SK-N-SH (cell line): ENCODE measurements around the gene SECTM1. TPM values are rescaled to one million over a fixed set of nuclear protein-coding genes. Genes with fewer than 3 reads are reported as not detected.

ENCODE experiments used
- CTCF ChIA-PET: fragments of 300-600, 350-600 bp; formaldehyde crosslinking; extraction: SDS; loops from one replicate; lab custom pipeline; 2021; lab: Yijun Ruan, JAX
- POLR2A ChIA-PET: fragments of 350-600 bp; sonication (Branson Sonifier 250); formaldehyde crosslinking; extraction: SDS; loops from one replicate; lab custom pipeline; 2020; ENCODE audit warnings: antibody characterized with exemption, inconsistent platforms; lab: Yijun Ruan, JAX
- DNase-seq: peaks from one replicate; pipeline ENCODE4 v3.0.0; 2012
- H2AFZ ChIP-seq: fragments of 200-600 bp; sonication (generic); 2 replicates; pipeline ENCODE4 v1.8.1; 2016; ENCODE audit warnings: antibody characterized with exemption, mild to moderate bottlenecking, low read depth
- H3F3A ChIP-seq: fragments of 200-600 bp; sonication (generic); replicated peaks from 2 replicates; pipeline ENCODE3; 2016; ENCODE audit warnings: antibody characterized with exemption, mild to moderate bottlenecking; ENCODE audit not compliant: insufficient read depth
- H3K27ac ChIP-seq, 2 experiments: fragments of 200-500 bp in 1 of 2; fragments of 200-600 bp in 1 of 2; sonication (Bioruptor generic) in 1 of 2; sonication (generic), shearing (Covaris generic) in 1 of 2; 2 replicates each; pipeline versions ENCODE4 v1.5.1 to v1.6.1; 2014 to 2016; ENCODE audit warnings: low read depth in 2 of 2, inconsistent platforms in 1 of 2, low read length in 1 of 2, mild to moderate bottlenecking in 1 of 2, mixed read lengths in 1 of 2
- H3K27me3 ChIP-seq: fragments of 200-600 bp; sonication (generic), shearing (Covaris generic); 2 replicates; pipeline ENCODE4 v1.6.1; 2016; ENCODE audit warnings: mixed run types; ENCODE audit not compliant: insufficient read depth
- H3K36me3 ChIP-seq, 2 experiments: fragments of 200-500 bp in 1 of 2; fragments of 200-600 bp in 1 of 2; sonication (Bioruptor generic) in 1 of 2; sonication (generic) in 1 of 2; replicated peaks in 1 of 2; 2 replicates each; pipeline versions ENCODE3 to v1.5.1; 2014 to 2016; ENCODE audit warnings: low read length in 1 of 2, mild to moderate bottlenecking in 1 of 2; ENCODE audit not compliant: insufficient read depth in 2 of 2, control insufficient read depth in 1 of 2
- H3K4me1 ChIP-seq, 2 experiments: fragments of 200-500 bp in 1 of 2; fragments of 200-600 bp in 1 of 2; sonication (Bioruptor generic) in 1 of 2; sonication (generic), shearing (Covaris generic) in 1 of 2; 2 replicates each; pipeline versions ENCODE4 v1.5.1 to v1.6.1; 2014 to 2016; ENCODE audit warnings: low read depth in 1 of 2, low read length in 1 of 2, mixed run types in 1 of 2; ENCODE audit not compliant: insufficient read depth in 2 of 2, control insufficient read depth in 1 of 2
- H3K4me2 ChIP-seq: fragments of 200-600 bp; sonication (generic), shearing (Covaris generic); 2 replicates; pipeline ENCODE4 v1.6.1; 2017; ENCODE audit warnings: mixed run types
- H3K4me3 ChIP-seq, 2 experiments: fragments of 200-500 bp in 1 of 2; fragments of 200-600 bp in 1 of 2; sonication (Bioruptor generic) in 1 of 2; sonication (generic), shearing (Covaris generic) in 1 of 2; 2 replicates each; pipeline versions ENCODE4 v1.5.1 to v1.8.1; 2014 to 2016; ENCODE audit warnings: low read depth in 2 of 2, inconsistent platforms in 1 of 2, low read length in 1 of 2, mild to moderate bottlenecking in 1 of 2, mixed read lengths in 1 of 2, moderate library complexity in 1 of 2
- H3K79me2 ChIP-seq: fragments of 200-600 bp; sonication (generic); 2 replicates; pipeline ENCODE4 v1.8.1; 2017; ENCODE audit warnings: mild to moderate bottlenecking; ENCODE audit not compliant: insufficient read depth
- H3K9ac ChIP-seq: fragments of 200-600 bp; sonication (generic); 2 replicates; pipeline ENCODE4 v1.6.1; 2017; ENCODE audit warnings: mixed run types
- H3K9me2 ChIP-seq: fragments of 200-600 bp; sonication (generic); 2 replicates; pipeline ENCODE4 v1.6.1; 2017; ENCODE audit warnings: mixed run types
- H3K9me3 ChIP-seq: fragments of 200-600 bp; sonication (generic); 2 replicates; pipeline ENCODE4 v1.6.1; 2017; ENCODE audit warnings: mixed run types, mild to moderate bottlenecking, moderate library complexity
- H4K20me1 ChIP-seq: fragments of 200-600 bp; sonication (generic); 2 replicates; pipeline ENCODE4 v1.6.1; 2017; ENCODE audit warnings: mild to moderate bottlenecking, mixed run types; ENCODE audit not compliant: insufficient read depth
- CHD2 ChIP-seq: fragments of 150-350 bp; IDR thresholded peaks from 2 replicates; pipeline ENCODE4 v1.6.1; 2018; ENCODE audit warnings: low read length; ENCODE audit not compliant: partially characterized antibody
- EP300 ChIP-seq, 2 experiments: IDR thresholded peaks; 2 replicates each; pipeline versions ENCODE4 v1.4.0 to v1.6.1; 2012; ENCODE audit warnings: borderline replicate concordance in 1 of 2, low read depth in 1 of 2, low read length in 1 of 2
- EZH2phosphoT487 ChIP-seq: fragments of 200-600 bp; sonication (generic); IDR thresholded peaks from 2 replicates; pipeline ENCODE4 v1.6.1; 2017; ENCODE audit warnings: low read depth, mixed run types, mild to moderate bottlenecking, antibody characterized with exemption, moderate library complexity, borderline replicate concordance
- MXI1 ChIP-seq: IDR thresholded peaks from 2 replicates; pipeline ENCODE4 v1.6.1; 2012; ENCODE audit warnings: mild to moderate bottlenecking, low read depth, low read length, improper control_type of control experiment
- NFIC ChIP-seq: IDR thresholded peaks from 2 replicates; pipeline ENCODE4 v1.4.0; 2012; ENCODE audit warnings: borderline replicate concordance
- POLR2AphosphoS5 ChIP-seq: IDR thresholded peaks from 2 replicates; pipeline ENCODE4 v1.6.1; 2012; ENCODE audit warnings: low read depth, low read length
- RAD21 ChIP-seq: IDR thresholded peaks from 2 replicates; pipeline ENCODE4 v1.6.1; 2012; ENCODE audit warnings: mild to moderate bottlenecking, low read length
- RCOR1 ChIP-seq: fragments of 150-350 bp; IDR thresholded peaks from 2 replicates; pipeline ENCODE4 v1.6.1; 2017; ENCODE audit warnings: antibody characterized with exemption, low read length
- RFX5 ChIP-seq: IDR thresholded peaks from 2 replicates; pipeline ENCODE4 v1.6.1; 2012; ENCODE audit warnings: mild to moderate bottlenecking, improper control_type of control experiment, low read length
- RXRA ChIP-seq: IDR thresholded peaks from 2 replicates; pipeline ENCODE4 v1.4.0; 2012; ENCODE audit warnings: low read depth, mild to moderate bottlenecking, borderline replicate concordance
- SIN3A ChIP-seq: IDR thresholded peaks from 2 replicates; pipeline ENCODE4 v1.6.1; 2012; ENCODE audit warnings: low read depth, mild to moderate bottlenecking, low read length, moderate library complexity, borderline replicate concordance
- TAF1 ChIP-seq: IDR thresholded peaks from 2 replicates; pipeline ENCODE4 v1.6.1; 2012; ENCODE audit warnings: low read depth, mild to moderate bottlenecking, low read length, moderate library complexity, borderline replicate concordance
- WGBS: methylation state at CpG from one replicate; pipeline ENCODE4 v1.1.6; 2017; ENCODE audit warnings: low lambda C conversion rate; 5-methylcytosine and 5-hydroxymethylcytosine counted together
- polyA plus RNA-seq, 3 experiments: library from polyadenylated mRNA; depleted of rRNA; stranded (reverse); fragments of >200 nt; gene quantifications; 2 replicates each; pipeline ENCODE4 v1.2.3, GENCODE V29; 2012
- TF ChIP-seq, protein P1 (sequence below): fragments of 200-600 bp; sonication (generic); IDR thresholded peaks from 2 replicates; pipeline ENCODE4 v1.6.1; 2017; ENCODE audit warnings: antibody characterized with exemption, mild to moderate bottlenecking, moderate library complexity
- TF ChIP-seq, protein P2 (sequence below): IDR thresholded peaks from 2 replicates; pipeline ENCODE4 v1.4.0; 2012; ENCODE audit warnings: low read depth, borderline replicate concordance

SECTM1 gene
- polyA plus RNA-seq, 1 of the 3 experiments (the other 2 are of a cell fraction), result 3.8 TPM

DNA sequence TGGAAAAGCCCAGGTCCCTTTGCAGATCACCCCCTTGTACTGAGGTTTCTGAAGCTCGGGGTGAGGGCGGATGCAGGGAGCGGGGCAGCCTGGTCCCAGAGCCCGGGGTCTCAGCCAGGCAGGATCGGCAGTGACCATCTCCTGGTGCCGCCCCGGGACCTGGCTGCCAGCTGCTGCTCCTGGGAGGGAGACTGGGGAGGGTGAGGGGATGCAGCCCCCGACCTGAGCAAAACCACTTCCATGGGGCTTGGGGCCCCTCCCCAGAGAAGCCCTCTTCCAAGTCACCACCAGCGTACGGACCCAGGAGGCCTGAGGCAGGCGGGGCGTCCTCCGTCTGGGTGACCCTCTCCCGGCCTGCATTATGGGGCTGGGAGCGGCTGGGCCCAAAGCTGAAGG, 31.0 kb downstream of the SECTM1 start (continued):
- TF ChIP-seq SIN3A, result no peak
- no peak for TF ChIP-seq EP300 (IDR thresholded peaks at IDR 0.05; ENCODE audit: borderline replicate concordance in 1 of 2, low read depth in 1 of 2, low read length in 1 of 2)
- no peak for TF ChIP-seq MXI1
- TF ChIP-seq, protein P1, sequence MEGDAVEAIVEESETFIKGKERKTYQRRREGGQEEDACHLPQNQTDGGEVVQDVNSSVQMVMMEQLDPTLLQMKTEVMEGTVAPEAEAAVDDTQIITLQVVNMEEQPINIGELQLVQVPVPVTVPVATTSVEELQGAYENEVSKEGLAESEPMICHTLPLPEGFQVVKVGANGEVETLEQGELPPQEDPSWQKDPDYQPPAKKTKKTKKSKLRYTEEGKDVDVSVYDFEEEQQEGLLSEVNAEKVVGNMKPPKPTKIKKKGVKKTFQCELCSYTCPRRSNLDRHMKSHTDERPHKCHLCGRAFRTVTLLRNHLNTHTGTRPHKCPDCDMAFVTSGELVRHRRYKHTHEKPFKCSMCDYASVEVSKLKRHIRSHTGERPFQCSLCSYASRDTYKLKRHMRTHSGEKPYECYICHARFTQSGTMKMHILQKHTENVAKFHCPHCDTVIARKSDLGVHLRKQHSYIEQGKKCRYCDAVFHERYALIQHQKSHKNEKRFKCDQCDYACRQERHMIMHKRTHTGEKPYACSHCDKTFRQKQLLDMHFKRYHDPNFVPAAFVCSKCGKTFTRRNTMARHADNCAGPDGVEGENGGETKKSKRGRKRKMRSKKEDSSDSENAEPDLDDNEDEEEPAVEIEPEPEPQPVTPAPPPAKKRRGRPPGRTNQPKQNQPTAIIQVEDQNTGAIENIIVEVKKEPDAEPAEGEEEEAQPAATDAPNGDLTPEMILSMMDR, result no peak
- no peak for TF ChIP-seq NFIC
- TF ChIP-seq POLR2AphosphoS5, result no peak
- TF ChIP-seq RFX5, result no peak
- TF ChIP-seq, all 33 proteins: peak for 0

DNA sequence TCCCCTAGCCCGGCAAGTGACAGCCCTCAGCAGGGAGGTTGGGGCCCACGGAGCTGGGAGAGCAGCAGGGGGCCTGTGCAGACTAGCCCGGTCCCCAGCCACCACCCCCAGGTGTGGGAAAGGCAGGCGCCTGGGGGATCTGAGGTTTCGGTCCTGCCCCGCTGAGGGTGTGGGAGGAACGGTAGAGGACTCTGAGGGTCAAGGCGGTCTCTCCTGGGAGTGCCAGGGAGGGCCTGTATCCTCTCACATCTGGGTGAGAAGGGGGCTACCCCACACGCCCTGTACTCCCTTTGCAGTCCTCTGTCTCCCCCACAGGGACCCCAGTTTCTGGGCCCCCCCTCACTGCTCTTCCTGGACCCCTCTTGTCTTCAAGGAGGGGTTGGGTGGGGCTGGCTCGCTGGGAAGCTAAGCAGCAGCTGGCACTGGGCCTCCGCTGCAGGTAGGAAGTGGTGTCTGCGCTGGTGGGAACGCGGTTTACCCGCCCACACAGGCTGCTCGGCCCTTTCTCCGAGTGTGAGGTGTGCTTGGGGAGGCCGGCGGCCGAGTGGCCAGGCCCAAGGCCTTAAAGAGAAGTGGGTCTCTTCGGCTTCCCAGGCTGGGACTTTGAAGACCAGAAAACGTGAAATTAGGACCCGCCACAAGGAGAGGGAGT, 31.5 kb downstream of the SECTM1 start:
- peaks cover 8% of the 10 kb centered on the region for H3F3A ChIP-seq
- no peak for TF ChIP-seq TAF1
- no peak for TF ChIP-seq MXI1
- no peak for TF ChIP-seq RAD21
- TF ChIP-seq RXRA, result no peak
- no peak for TF ChIP-seq EP300 (IDR thresholded peaks at IDR 0.05; ENCODE audit: borderline replicate concordance in 1 of 2, low read depth in 1 of 2, low read length in 1 of 2)
- TF ChIP-seq RCOR1, result no peak
- no peak for TF ChIP-seq CHD2
- TF ChIP-seq, protein P2, sequence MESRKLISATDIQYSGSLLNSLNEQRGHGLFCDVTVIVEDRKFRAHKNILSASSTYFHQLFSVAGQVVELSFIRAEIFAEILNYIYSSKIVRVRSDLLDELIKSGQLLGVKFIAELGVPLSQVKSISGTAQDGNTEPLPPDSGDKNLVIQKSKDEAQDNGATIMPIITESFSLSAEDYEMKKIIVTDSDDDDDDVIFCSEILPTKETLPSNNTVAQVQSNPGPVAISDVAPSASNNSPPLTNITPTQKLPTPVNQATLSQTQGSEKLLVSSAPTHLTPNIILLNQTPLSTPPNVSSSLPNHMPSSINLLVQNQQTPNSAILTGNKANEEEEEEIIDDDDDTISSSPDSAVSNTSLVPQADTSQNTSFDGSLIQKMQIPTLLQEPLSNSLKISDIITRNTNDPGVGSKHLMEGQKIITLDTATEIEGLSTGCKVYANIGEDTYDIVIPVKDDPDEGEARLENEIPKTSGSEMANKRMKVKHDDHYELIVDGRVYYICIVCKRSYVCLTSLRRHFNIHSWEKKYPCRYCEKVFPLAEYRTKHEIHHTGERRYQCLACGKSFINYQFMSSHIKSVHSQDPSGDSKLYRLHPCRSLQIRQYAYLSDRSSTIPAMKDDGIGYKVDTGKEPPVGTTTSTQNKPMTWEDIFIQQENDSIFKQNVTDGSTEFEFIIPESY, result no peak
- TF ChIP-seq NFIC, result no peak
- no peak for TF ChIP-seq EZH2phosphoT487
- TF ChIP-seq, all 33 proteins: peak for 0
- H4K20me1 ChIP-seq, result no peaks in the 10 kb centered on the region
- no peak overlapping the region for H3K4me3 ChIP-seq
- no peaks in the 10 kb centered on the region for H3K9me3 ChIP-seq
- POLR2A ChIA-PET, result interaction anchor here (1.6 to 1.8 kb wide), 2 partner anchors 10 to 29 kb away, joined by 3 to 11 read pairs; no protein-coding TSS in a partner anchor
- no peaks in the 10 kb centered on the region for H3K9me2 ChIP-seq
- CTCF ChIA-PET, result interaction anchor here (1.1 to 15.1 kb wide), 14 partner anchors 8 to 114 kb away, joined by 3 to 184 read pairs (median 14); partner anchors contain the start of genes CD7, HEXD, OGFOD3 and SECTM1
- H3K27me3 ChIP-seq, result no peaks in the 10 kb centered on the region
- H3K4me2 ChIP-seq, result no peak overlapping the region
- DNase-seq, result peak; percentile 41
- H2AFZ ChIP-seq, result no peak overlapping the region
- H3K27ac ChIP-seq, result no peak overlapping the region
- H3K79me2 ChIP-seq, result no peaks in the 10 kb centered on the region
- no peak overlapping the region for H3K9ac ChIP-seq
- H3K36me3 ChIP-seq, result no peaks in the 10 kb centered on the region
- H3K4me1 ChIP-seq, result peaks cover 19 to 36% of the 10 kb centered on the region in 2 experiments; a peak in 3 of 4 replicates
- 86% methylated on average over 15 of the region's 23 CpGs for WGBS
